GM12873 (cell line): Measurements from ENCODE around the gene COBLL1.

Source experiments
- TF ChIP-seq, protein P1 (sequence below): IDR thresholded peaks from 2 replicates; pipeline ENCODE4 v1.5.1; 2012; ENCODE audit warnings: low read depth, mild to moderate bottlenecking, moderate library complexity, low read length, control low read depth; ENCODE audit not compliant: insufficient read depth; ENCODE audit errors: missing control alignments

The COBLL1 gene

DNA sequence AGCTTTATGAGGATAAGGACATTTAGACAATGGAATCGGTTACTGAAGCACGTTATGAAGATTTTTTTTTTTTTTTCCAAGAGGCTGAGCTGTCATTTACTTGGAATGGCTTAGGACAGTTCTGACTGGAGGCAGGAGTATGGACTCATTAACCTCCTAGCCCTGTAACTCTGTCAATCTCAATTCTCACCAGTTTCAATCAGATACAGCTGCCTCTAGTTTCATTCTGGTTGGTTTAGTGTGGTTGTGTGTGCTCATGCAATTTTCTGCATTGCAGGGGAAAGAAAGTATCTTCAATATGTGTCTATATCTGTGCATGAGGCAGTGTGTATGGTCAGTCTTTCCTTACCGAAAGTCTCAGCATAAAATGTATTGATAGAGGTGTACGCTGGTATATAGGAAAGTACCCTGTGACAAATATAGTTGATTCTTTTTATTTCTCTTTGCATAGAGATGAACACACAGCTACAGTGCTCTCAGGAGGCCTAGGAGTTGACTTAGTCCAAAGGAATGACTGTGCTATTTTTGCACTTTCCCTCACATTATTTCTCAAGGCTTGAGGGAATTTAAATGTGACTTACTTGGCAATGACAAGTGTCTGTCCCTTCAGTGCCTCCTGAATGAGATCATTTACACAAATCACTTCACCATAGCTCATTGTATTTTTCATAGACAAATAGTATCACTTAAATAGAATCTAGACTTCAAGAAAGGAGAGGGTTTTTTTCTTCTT, 169.8 kb downstream of the COBLL1 start:
- TF ChIP-seq, protein P1, sequence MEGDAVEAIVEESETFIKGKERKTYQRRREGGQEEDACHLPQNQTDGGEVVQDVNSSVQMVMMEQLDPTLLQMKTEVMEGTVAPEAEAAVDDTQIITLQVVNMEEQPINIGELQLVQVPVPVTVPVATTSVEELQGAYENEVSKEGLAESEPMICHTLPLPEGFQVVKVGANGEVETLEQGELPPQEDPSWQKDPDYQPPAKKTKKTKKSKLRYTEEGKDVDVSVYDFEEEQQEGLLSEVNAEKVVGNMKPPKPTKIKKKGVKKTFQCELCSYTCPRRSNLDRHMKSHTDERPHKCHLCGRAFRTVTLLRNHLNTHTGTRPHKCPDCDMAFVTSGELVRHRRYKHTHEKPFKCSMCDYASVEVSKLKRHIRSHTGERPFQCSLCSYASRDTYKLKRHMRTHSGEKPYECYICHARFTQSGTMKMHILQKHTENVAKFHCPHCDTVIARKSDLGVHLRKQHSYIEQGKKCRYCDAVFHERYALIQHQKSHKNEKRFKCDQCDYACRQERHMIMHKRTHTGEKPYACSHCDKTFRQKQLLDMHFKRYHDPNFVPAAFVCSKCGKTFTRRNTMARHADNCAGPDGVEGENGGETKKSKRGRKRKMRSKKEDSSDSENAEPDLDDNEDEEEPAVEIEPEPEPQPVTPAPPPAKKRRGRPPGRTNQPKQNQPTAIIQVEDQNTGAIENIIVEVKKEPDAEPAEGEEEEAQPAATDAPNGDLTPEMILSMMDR: no peak

DNA sequence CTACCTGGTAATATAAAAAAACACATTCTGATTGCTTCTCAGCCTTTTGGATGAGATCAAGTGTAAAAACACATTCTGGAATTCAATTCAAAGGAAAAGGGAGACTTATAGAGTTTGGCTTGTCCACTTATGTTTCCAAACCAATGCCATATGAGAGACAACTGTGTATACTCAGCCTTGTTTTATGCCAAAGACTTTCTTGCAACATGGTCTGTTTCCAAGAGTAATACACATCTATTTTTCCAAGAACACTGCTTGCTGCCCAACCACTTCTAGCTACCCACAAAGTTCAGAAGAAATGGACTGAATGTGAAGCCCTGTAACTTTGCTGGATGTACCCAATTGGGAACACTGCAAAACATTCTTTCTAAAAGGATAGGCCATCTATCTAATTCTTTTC, 172.3 kb downstream of the COBLL1 start:
- TF ChIP-seq, protein P1: no peak

DNA sequence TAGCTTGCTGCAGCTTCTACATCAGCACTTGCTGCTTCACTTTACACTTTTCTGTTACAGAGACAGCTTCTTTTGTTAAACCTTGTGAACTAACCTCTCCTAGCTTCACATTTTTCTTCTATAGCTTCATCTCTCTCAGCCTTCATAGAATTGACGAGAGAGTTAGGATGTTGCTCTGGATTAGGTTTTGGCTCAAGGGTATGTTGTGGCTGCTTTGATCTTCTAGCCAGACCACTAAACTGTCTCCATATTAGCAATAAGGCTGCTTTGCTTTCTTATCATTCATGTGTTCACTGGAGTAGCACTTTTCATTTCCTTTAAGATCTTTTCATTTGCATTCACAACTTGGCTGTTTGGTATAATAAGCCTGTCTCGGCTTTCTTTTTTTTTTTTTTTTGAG, 174.1 kb downstream of the COBLL1 start:
- TF ChIP-seq, protein P1: no peak

DNA sequence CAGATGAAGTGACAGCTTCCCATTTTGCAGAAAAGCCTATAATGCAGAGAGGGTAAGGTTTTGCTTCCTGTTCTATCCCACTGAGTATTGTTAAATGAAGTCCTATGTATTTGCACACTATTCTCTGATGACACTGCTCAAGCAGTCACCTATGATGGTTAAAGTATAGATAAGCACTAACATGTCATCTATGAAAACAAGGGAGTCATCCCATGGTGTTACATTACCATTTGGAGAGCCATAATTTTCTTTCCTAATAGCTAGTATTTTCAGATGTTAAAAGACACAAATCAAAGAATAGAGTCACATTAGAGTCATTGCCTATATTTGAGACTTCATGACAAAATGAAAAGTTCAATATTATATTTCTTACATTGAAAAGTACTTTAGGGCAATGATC, 177.6 kb downstream of the COBLL1 start:
- TF ChIP-seq, protein P1: no peak

DNA sequence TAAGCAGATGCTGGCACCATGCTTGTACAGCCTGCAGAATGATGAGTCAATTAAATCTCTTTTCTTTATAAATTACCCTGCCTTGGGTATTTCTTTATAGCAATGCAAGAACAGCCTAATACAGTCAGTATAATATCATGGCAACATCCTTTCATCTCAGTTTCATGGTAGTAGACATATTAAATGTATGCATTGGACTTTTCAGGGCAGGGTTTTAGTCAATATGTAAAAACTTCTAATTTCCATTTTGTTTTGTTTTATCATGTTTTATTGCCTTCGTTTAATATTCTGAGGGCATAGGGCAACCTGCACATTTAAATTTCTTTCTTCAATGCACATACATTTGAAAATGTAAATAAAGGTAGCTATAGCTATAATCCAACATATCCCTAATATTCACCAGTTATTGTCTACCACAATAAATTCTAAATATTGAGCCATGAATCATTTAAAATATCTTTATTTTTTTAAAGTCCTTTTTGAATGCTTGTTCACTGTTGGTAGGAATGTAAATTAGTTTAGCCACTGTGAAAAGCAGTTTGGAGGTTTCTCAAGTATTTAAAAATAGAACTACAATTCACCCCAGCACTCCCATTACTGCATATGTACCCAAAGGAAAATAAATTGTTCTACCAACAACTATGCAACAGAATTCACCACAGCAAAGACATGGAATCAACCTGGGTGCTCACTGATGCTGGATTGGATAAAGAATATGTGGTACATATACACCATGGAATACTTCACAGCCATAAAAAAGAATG, 178.6 kb downstream of the COBLL1 start:
- TF ChIP-seq, protein P1: no peak

DNA sequence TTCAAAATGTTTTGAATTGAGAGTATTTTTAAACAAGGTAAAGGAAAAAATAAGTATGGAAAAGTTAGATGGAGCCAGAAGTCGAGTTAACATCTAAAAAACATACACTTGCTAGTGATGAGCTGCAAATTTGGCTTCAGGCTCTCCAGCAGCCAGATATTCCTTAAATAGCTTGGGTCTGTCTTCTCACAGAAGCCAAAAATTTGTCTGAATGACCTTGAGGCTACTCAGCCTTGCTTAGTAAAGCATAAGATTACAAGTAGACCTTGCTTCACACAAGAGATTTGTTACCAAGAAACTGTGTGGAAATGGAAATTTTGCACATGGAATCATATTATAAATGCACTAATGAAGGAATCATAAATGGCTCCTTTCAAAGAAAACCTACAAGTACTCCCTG, 179.6 kb downstream of the COBLL1 start:
- TF ChIP-seq, protein P1: no peak

DNA sequence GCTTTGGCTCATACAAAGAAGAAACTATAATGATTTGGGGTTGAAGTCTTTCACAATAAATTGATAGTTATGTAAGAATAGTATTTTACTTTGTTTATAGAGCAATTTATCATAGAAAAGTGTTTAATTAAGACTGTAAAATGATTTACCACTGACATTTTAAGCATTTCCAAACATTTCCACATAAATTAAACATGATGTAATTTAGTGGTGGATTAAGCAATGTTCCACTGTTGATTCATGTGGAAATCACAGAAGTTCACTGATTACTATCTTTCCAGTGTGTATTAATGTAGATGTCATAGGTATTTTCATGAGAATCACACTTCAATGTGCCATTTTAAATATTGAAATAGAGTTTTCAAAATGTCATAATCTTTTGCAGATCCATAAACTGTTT, 180.3 kb downstream of the COBLL1 start:
- TF ChIP-seq, protein P1: no peak
